HK-2 (cell line): ENCODE measurements around the gene UTS2.
A peak's percentile ranks its signal among the peaks of the same experiment; 100 is the strongest.

ENCODE experiments used
- DNase-seq: peaks from one replicate; pipeline ENCODE4 v3.0.0-alpha.2; 2018; ENCODE audit not compliant: unreplicated experiment

Gene UTS2

GRCh38 chr1:7863756-7864328, 11.0 kb upstream of the UTS2 start:
- no peak for DNase-seq

GRCh38 chr1:7862211-7863060, 9.6 kb upstream of the UTS2 start:
- no peak for DNase-seq

GRCh38 chr1:7861452-7861851, 8.6 kb upstream of the UTS2 start:
- DNase-seq = no peak

- no peak for DNase-seq
These were observed 7.3 kb upstream of the UTS2 start for GRCh38 chr1:7860130-7860529.

GRCh38 chr1:7859406-7859805, 6.5 kb upstream of the UTS2 start:
- no peak for DNase-seq

- DNase-seq = no peak
These were observed 5.1 kb upstream of the UTS2 start for GRCh38 chr1:7857985-7858384.

- no peak for DNase-seq
These were observed 4.1 kb upstream of the UTS2 start for GRCh38 chr1:7857000-7857399.

GRCh38 chr1:7856345-7856744, 3.5 kb upstream of the UTS2 start:
- DNase-seq = peak; percentile 6

GRCh38 chr1:7853684-7854026, 790 bp upstream of the UTS2 start:
- DNase-seq = no peak

- no peak for DNase-seq
These were observed 2.1 kb downstream of the UTS2 start for GRCh38 chr1:7850786-7851185.

- DNase-seq = no peak
These were observed 5.3 kb downstream of the UTS2 start for GRCh38 chr1:7847599-7847998.

GRCh38 chr1:7846656-7847055, 6.2 kb downstream of the UTS2 start:
- no peak for DNase-seq

GRCh38 chr1:7845761-7846160, 7.1 kb downstream of the UTS2 start:
- no peak for DNase-seq

GRCh38 chr1:7842517-7842916, 10.3 kb downstream of the UTS2 start:
- DNase-seq = no peak

GRCh38 chr1:7839526-7839925, 13.3 kb downstream of the UTS2 start:
- DNase-seq = no peak

GRCh38 chr1:7838714-7839113, 14.2 kb downstream of the UTS2 start:
- DNase-seq = no peak

GRCh38 chr1:7833035-7833434, 19.8 kb downstream of the UTS2 start:
- DNase-seq = no peak

- DNase-seq = no peak
These were observed 21.4 kb downstream of the UTS2 start for GRCh38 chr1:7831458-7831857.

GRCh38 chr1:7827126-7827955, 25.5 kb downstream of the UTS2 start:
- DNase-seq = no peak

- no peak for DNase-seq
These were observed 26.5 kb downstream of the UTS2 start for GRCh38 chr1:7826363-7826762.

GRCh38 chr1:7824701-7825100, 28.2 kb downstream of the UTS2 start:
- no peak for DNase-seq

- no peak for DNase-seq
These were observed 31.6 kb downstream of the UTS2 start for GRCh38 chr1:7821282-7821681.
